OCI-LY1 (cell line): ENCODE measurements around the gene HDLBP.

ENCODE experiments used
- EZH2 ChIP-seq: fragments of 200-600 bp; sonication (generic), shearing (Covaris generic); IDR thresholded peaks from 2 replicates; pipeline ENCODE4 v1.8.0; 2017; ENCODE audit warnings: borderline replicate concordance, mixed run types, mild to moderate bottlenecking, antibody characterized with exemption, low read length, moderate library complexity, mixed read lengths
- TF ChIP-seq, protein P1 (sequence below): fragments of 200-600 bp; sonication (generic), shearing (Covaris generic); IDR thresholded peaks from 2 replicates; pipeline ENCODE4 v1.5.1; 2017; ENCODE audit warnings: mild to moderate bottlenecking, antibody characterized with exemption, low read length, moderate library complexity, mixed read lengths

GRCh38 chr2:241354668-241355658 is 39.5 kb upstream of the HDLBP start:
- TF ChIP-seq, protein P1, sequence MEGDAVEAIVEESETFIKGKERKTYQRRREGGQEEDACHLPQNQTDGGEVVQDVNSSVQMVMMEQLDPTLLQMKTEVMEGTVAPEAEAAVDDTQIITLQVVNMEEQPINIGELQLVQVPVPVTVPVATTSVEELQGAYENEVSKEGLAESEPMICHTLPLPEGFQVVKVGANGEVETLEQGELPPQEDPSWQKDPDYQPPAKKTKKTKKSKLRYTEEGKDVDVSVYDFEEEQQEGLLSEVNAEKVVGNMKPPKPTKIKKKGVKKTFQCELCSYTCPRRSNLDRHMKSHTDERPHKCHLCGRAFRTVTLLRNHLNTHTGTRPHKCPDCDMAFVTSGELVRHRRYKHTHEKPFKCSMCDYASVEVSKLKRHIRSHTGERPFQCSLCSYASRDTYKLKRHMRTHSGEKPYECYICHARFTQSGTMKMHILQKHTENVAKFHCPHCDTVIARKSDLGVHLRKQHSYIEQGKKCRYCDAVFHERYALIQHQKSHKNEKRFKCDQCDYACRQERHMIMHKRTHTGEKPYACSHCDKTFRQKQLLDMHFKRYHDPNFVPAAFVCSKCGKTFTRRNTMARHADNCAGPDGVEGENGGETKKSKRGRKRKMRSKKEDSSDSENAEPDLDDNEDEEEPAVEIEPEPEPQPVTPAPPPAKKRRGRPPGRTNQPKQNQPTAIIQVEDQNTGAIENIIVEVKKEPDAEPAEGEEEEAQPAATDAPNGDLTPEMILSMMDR: no peak
- TF ChIP-seq EZH2: no peak
